Loucy (cell line): ENCODE results near the gene KCNIP3.

ENCODE experiments used
- H2AFZ ChIP-seq: fragments of 200-600 bp; sonication (generic); 2 replicates; pipeline ENCODE4 v1.6.0; 2016; ENCODE audit warnings: antibody characterized with exemption, mild to moderate bottlenecking, low read length, moderate library complexity
- H3F3A ChIP-seq: fragments of 200-600 bp; 2 replicates; pipeline ENCODE4 v1.6.0; 2016; ENCODE audit warnings: antibody characterized with exemption, low read depth, mild to moderate bottlenecking
- H3K27me3 ChIP-seq: fragments of 200-600 bp; sonication (generic); 2 replicates; pipeline ENCODE4 v1.6.1; 2014; ENCODE audit warnings: low read length, mild to moderate bottlenecking; ENCODE audit not compliant: insufficient read depth, poor library complexity, severe bottlenecking
- H3K36me3 ChIP-seq: fragments of 200-600 bp; sonication (generic); 2 replicates; pipeline ENCODE4 v1.6.1; 2016; ENCODE audit warnings: low read length; ENCODE audit not compliant: insufficient read depth
- H3K4me1 ChIP-seq: fragments of 200-600 bp; sonication (generic); 2 replicates; pipeline ENCODE4 v1.5.1; 2014; ENCODE audit warnings: low read length, mild to moderate bottlenecking; ENCODE audit not compliant: insufficient read depth, poor library complexity, severe bottlenecking
- H3K4me2 ChIP-seq: fragments of 200-600 bp; sonication (generic); 2 replicates; pipeline ENCODE4 v1.6.0; 2014; ENCODE audit warnings: antibody characterized with exemption, low read length, low read depth, mild to moderate bottlenecking; ENCODE audit not compliant: poor library complexity, severe bottlenecking
- H3K4me3 ChIP-seq: fragments of 200-600 bp; sonication (generic); 2 replicates; pipeline ENCODE4 v1.5.1; 2014; ENCODE audit warnings: low read length, mild to moderate bottlenecking, mixed read lengths; ENCODE audit not compliant: poor library complexity, severe bottlenecking
- H3K79me2 ChIP-seq: fragments of 200-600 bp; sonication (generic); 2 replicates; pipeline ENCODE4 v1.6.1; 2014; ENCODE audit warnings: low read length; ENCODE audit not compliant: insufficient read depth
- H3K9ac ChIP-seq: fragments of 200-600 bp; sonication (generic); 2 replicates; pipeline ENCODE4 v1.6.0; 2014; ENCODE audit warnings: mild to moderate bottlenecking, low read depth, low read length, moderate library complexity; ENCODE audit not compliant: poor library complexity, severe bottlenecking
- H3K9me2 ChIP-seq: fragments of 200-600 bp; sonication (generic); replicated peaks from 2 replicates; pipeline ENCODE4 v1.6.1; 2016; ENCODE audit warnings: low read depth, low read length, mixed read lengths
- H3K9me3 ChIP-seq: fragments of 200-600 bp; sonication (generic); 2 replicates; pipeline ENCODE4 v1.6.1; 2014; ENCODE audit warnings: mild to moderate bottlenecking, antibody characterized with exemption, low read length, low read depth; ENCODE audit not compliant: insufficient read depth
- H4K20me1 ChIP-seq: fragments of 200-600 bp; sonication (generic); 2 replicates; pipeline ENCODE4 v1.6.0; 2014; ENCODE audit warnings: antibody characterized with exemption, low read length, mild to moderate bottlenecking; ENCODE audit not compliant: insufficient read depth, poor library complexity, severe bottlenecking
- EZH2phosphoT487 ChIP-seq: fragments of 200-600 bp; IDR thresholded peaks from 2 replicates; pipeline ENCODE4 v1.6.1; 2018; ENCODE audit warnings: antibody characterized with exemption, mild to moderate bottlenecking, moderate library complexity, borderline replicate concordance
- TF ChIP-seq, protein P1 (sequence below): fragments of 200-600 bp; sonication (generic); conservative IDR thresholded peaks from 2 replicates; pipeline ENCODE4 v1.5.1; 2014; ENCODE audit warnings: mild to moderate bottlenecking, antibody characterized with exemption, low read length

The KCNIP3 gene

DNA sequence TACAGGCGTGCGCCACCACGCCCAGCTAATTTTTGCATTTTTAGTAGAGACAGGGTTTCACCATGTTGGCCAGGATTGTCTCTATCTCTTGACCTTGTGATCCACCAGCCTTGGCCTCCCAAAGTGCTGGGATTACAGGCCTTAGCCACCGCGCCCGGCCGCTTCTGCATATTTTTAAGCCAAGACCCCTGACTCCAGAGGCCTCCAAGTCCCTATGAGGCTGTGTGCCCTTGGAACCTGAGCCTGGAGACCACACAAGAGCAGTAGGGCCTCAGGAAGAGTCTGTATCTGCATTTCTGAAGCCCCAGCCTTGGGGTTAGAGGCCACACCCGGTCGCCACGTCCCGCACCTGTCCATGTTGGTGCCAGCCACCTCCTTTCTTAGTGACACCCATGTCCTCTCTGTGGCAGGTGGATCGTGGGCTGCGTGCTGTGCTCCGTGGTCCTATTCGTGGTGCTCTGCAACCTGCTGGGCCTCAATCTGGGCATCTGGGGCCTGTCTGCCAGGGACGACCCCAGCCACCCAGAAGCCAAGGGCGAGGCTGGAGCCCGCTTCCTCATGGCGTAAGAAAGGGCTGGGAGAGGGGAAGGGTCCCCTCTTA lies 17.6 kb upstream of the KCNIP3 start:
- no peaks in the 10 kb centered on the region for H3K9me2 ChIP-seq
- no peak overlapping the region for H3K9ac ChIP-seq
- no peaks in the 10 kb centered on the region for H3K4me1 ChIP-seq
- H3K4me2 ChIP-seq: no peak overlapping the region
- no peaks in the 10 kb centered on the region for H3K36me3 ChIP-seq
- no peaks in the 10 kb centered on the region for H3F3A ChIP-seq
- no peak overlapping the region for H2AFZ ChIP-seq
- no peaks in the 10 kb centered on the region for H3K79me2 ChIP-seq
- no peaks in the 10 kb centered on the region for H3K27me3 ChIP-seq
- no peak overlapping the region for H3K4me3 ChIP-seq
- H3K9me3 ChIP-seq: peaks cover 3% of the 10 kb centered on the region; the same call in 1 of the 2 replicates
- no peak for TF ChIP-seq EZH2phosphoT487
- TF ChIP-seq, protein P1, sequence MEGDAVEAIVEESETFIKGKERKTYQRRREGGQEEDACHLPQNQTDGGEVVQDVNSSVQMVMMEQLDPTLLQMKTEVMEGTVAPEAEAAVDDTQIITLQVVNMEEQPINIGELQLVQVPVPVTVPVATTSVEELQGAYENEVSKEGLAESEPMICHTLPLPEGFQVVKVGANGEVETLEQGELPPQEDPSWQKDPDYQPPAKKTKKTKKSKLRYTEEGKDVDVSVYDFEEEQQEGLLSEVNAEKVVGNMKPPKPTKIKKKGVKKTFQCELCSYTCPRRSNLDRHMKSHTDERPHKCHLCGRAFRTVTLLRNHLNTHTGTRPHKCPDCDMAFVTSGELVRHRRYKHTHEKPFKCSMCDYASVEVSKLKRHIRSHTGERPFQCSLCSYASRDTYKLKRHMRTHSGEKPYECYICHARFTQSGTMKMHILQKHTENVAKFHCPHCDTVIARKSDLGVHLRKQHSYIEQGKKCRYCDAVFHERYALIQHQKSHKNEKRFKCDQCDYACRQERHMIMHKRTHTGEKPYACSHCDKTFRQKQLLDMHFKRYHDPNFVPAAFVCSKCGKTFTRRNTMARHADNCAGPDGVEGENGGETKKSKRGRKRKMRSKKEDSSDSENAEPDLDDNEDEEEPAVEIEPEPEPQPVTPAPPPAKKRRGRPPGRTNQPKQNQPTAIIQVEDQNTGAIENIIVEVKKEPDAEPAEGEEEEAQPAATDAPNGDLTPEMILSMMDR: no peak
- H4K20me1 ChIP-seq: no peaks in the 10 kb centered on the region

GRCh38 chr2:95281071-95281470 lies 16.1 kb upstream of the KCNIP3 start:
- Histone ChIP-seq H3K36me3 (no peaks in the 10 kb centered on the region), H4K20me1 (no peaks in the 10 kb centered on the region), H3K9ac (no peak overlapping the region), H3K9me3 (peaks cover 3% of the 10 kb centered on the region; the same call in 1 of the 2 replicates), H2AFZ (no peak overlapping the region), H3K4me2 (no peak overlapping the region), H3K79me2 (no peaks in the 10 kb centered on the region), H3K4me1 (no peaks in the 10 kb centered on the region), H3K27me3 (no peaks in the 10 kb centered on the region), H3F3A (no peaks in the 10 kb centered on the region), H3K9me2 (no peaks in the 10 kb centered on the region), H3K4me3 (no peak overlapping the region)
- TF ChIP-seq EZH2phosphoT487: no peak
- TF ChIP-seq, protein P1: no peak

GRCh38 chr2:95281786-95282185 lies 15.4 kb upstream of the KCNIP3 start:
- H3F3A ChIP-seq: no peaks in the 10 kb centered on the region
- no peak overlapping the region for H3K4me3 ChIP-seq
- no peaks in the 10 kb centered on the region for H3K27me3 ChIP-seq
- H4K20me1 ChIP-seq: no peaks in the 10 kb centered on the region
- no peaks in the 10 kb centered on the region for H3K9me2 ChIP-seq
- H3K4me2 ChIP-seq: no peak overlapping the region
- TF ChIP-seq EZH2phosphoT487: no peak
- TF ChIP-seq, protein P1: no peak
- H3K79me2 ChIP-seq: no peaks in the 10 kb centered on the region
- no peaks in the 10 kb centered on the region for H3K36me3 ChIP-seq
- no peaks in the 10 kb centered on the region for H3K4me1 ChIP-seq
- no peak overlapping the region for H2AFZ ChIP-seq
- H3K9ac ChIP-seq: no peak overlapping the region
- H3K9me3 ChIP-seq: peaks cover 3% of the 10 kb centered on the region; the same call in 1 of the 2 replicates
